GM23338 (cell line): Measurements from ENCODE around the gene GSTP1.
"Not testable (repeated sequence)": the region's sequence is repeated elsewhere in the genome, so short reads cannot be mapped to it uniquely, and the experiment has no call there.

ENCODE experiments used
- CREB1 ChIP-seq: fragments of 250-450 bp; sonication (Bioruptor Pico); IDR thresholded peaks from 2 replicates; pipeline ENCODE4 v1.5.0; 2020; ENCODE audit warnings: low read depth, mild to moderate bottlenecking, moderate library complexity
- CTCF ChIP-seq, 2 experiments: fragments of 200-600 bp in 1 of 2; sonication (generic) in 1 of 2; conservative IDR thresholded peaks; 2 replicates each; pipeline versions ENCODE4 v1.5.1 to v1.6.1; 2016 to 2017; ENCODE audit warnings: antibody characterized with exemption in 2 of 2, low read depth in 2 of 2, mild to moderate bottlenecking in 2 of 2, moderate library complexity in 1 of 2
- EZH2 ChIP-seq: fragments of 200-600 bp; sonication (generic); IDR thresholded peaks from one replicate; pipeline ENCODE4 v1.8.0; 2017; ENCODE audit warnings: antibody characterized with exemption, mild to moderate bottlenecking, low read depth; ENCODE audit not compliant: unreplicated experiment
- EZH2phosphoT487 ChIP-seq: fragments of 200-600 bp; sonication (generic); IDR thresholded peaks from one replicate; pipeline ENCODE4 v1.8.1; 2018; ENCODE audit warnings: antibody characterized with exemption; ENCODE audit not compliant: unreplicated experiment
- JUNB ChIP-seq: IDR thresholded peaks from one replicate; pipeline ENCODE4 v1.6.1; 2016; ENCODE audit warnings: antibody characterized with exemption; ENCODE audit not compliant: unreplicated experiment
- POLR2AphosphoS5 ChIP-seq: IDR thresholded peaks from 2 replicates; pipeline ENCODE4 v1.6.1; 2016; ENCODE audit warnings: antibody characterized with exemption, low read depth
- REST ChIP-seq: IDR thresholded peaks from one replicate; pipeline ENCODE4 v1.6.1; 2018; ENCODE audit warnings: antibody characterized with exemption; ENCODE audit not compliant: unreplicated experiment
- STAT1 ChIP-seq: IDR thresholded peaks from one replicate; pipeline ENCODE4 v1.6.1; 2016; ENCODE audit warnings: antibody characterized with exemption; ENCODE audit not compliant: unreplicated experiment
- ZNF331 ChIP-seq: fragments of 250-450 bp; sonication (Bioruptor Pico); IDR thresholded peaks from 2 replicates; pipeline ENCODE4 v1.5.0; 2020; ENCODE audit warnings: low read depth, mild to moderate bottlenecking, moderate library complexity

- not testable (repeated sequence) for TF ChIP-seq EZH2phosphoT487; CTCF (conservative IDR thresholded peaks at IDR 0.05; ENCODE audit: low read depth in 2 of 2); JUNB; EZH2; REST; CREB1 (CRISPR knock-in tag); ZNF331 (CRISPR knock-in tag); STAT1
- peak; percentile 33; the same call in 1 of the 2 replicates for TF ChIP-seq POLR2AphosphoS5
Measured at GRCh38 chr11:67621928-67622327, 38.3 kb downstream of the GSTP1 start.
